ENCODE measurements around the gene LCN2.
A peak's percentile ranks its signal among the peaks of the same experiment; 100 is the strongest.

The LCN2 gene

GRCh38 chr9:128116104-128117083 lies 32.9 kb upstream of the LCN2 start:
- TF ChIP-seq CTCF (conservative IDR thresholded peaks at IDR 0.05) = no peak

GRCh38 chr9:128117613-128118471 lies 31.4 kb upstream of the LCN2 start:
- H3K27ac ChIP-seq = peak overlapping the region; percentile 62
- peak; percentile 100 for TF ChIP-seq CTCF (conservative IDR thresholded peaks at IDR 0.05)

More at GRCh38 chr9:128116104-128117083, 32.9 kb upstream of the LCN2 start:
- peak overlapping the region; percentile 21; the same call in 1 of the 2 replicates for H3K27ac ChIP-seq

- H3K27ac ChIP-seq = peak overlapping the region; percentile 62
These were observed 30.8 kb upstream of the LCN2 start for GRCh38 chr9:128118472-128118857.

GRCh38 chr9:128118971-128119665 lies 30.1 kb upstream of the LCN2 start:
- H3K27ac ChIP-seq = no peak overlapping the region
- no peak for TF ChIP-seq CTCF (conservative IDR thresholded peaks at IDR 0.05)

More at GRCh38 chr9:128118472-128118857, 30.8 kb upstream of the LCN2 start:
- no peak for TF ChIP-seq CTCF (conservative IDR thresholded peaks at IDR 0.05)

GRCh38 chr9:128120061-128120740 lies 29.1 kb upstream of the LCN2 start:
- no peak overlapping the region for H3K27ac ChIP-seq
- no peak for TF ChIP-seq CTCF (conservative IDR thresholded peaks at IDR 0.05)

- no peak for TF ChIP-seq CTCF (conservative IDR thresholded peaks at IDR 0.05)
- H3K27ac ChIP-seq = no peak overlapping the region
These were observed 28.4 kb upstream of the LCN2 start for GRCh38 chr9:128120741-128121465.
